HL-60 (cell line): Measurements from ENCODE around the gene CFAP221.

ENCODE experiments used
- CTCF ChIP-seq: IDR thresholded peaks from one replicate; pipeline ENCODE4 v1.5.1; 2011; ENCODE audit warnings: low read length, control low read depth, inconsistent platforms; ENCODE audit not compliant: insufficient read depth
- POLR2AphosphoS5 ChIP-seq: IDR thresholded peaks from 2 replicates; pipeline ENCODE4 v1.6.1; 2012; ENCODE audit warnings: low read depth
- REST ChIP-seq: IDR thresholded peaks from 2 replicates; pipeline ENCODE4 v1.6.1; 2012; ENCODE audit warnings: low read depth; ENCODE audit not compliant: insufficient replicate concordance

- TF ChIP-seq CTCF (peak; percentile 76), REST (no peak), POLR2AphosphoS5 (no peak)
Observed at GRCh38 chr2:119702918-119703401, 158.7 kb downstream of the CFAP221 start.
